Activated CD8-positive, alpha-beta T cell treated with anti-CD3 and anti-CD28 coated beads for 36 hours (primary cell): ENCODE measurements around the gene AATK. TPM values are rescaled to one million over a fixed set of nuclear protein-coding genes. Genes with fewer than 3 reads are reported as not detected.

Experiments used
- ATAC-seq: fragments of 200-7000 bp; cut with Tn5 transposase; one replicate; pipeline ENCODE4 v1.10.0; 2021; ENCODE audit warnings: mild to moderate bottlenecking, moderate library complexity
- CTCF ChIA-PET: fragments of 350-600 bp; sonication (Branson Sonifier 250); formaldehyde crosslinking; loops from one replicate; lab custom pipeline; 2021; ENCODE audit warnings: antibody characterized with exemption; lab: Charles Lee
- POLR2A ChIA-PET: fragments of 350-600 bp; sonication (Branson Sonifier 250); formaldehyde crosslinking; loops from one replicate; lab custom pipeline; 2021; ENCODE audit warnings: antibody characterized with exemption; lab: Charles Lee
- DNase-seq: peaks from one replicate; pipeline ENCODE4 v3.0.0-alpha.2; 2020
- H3K27ac Mint-ChIP-seq: one replicate; pipeline ENCODE4 v1.8.0; 2021; ENCODE audit warnings: mild to moderate bottlenecking, mixed read lengths
- H3K27me3 Mint-ChIP-seq: one replicate; pipeline ENCODE4 v1.8.0; 2021; ENCODE audit warnings: mixed read lengths
- H3K36me3 Mint-ChIP-seq: one replicate; pipeline ENCODE4 v1.8.0; 2021; ENCODE audit warnings: low read depth, mixed read lengths
- H3K4me1 Mint-ChIP-seq: one replicate; pipeline ENCODE4 v1.8.0; 2021; ENCODE audit warnings: low read depth, mixed read lengths
- H3K4me3 Mint-ChIP-seq: one replicate; pipeline ENCODE4 v1.8.0; 2021; ENCODE audit warnings: mild to moderate bottlenecking, moderate library complexity, mixed read lengths
- H3K9me3 Mint-ChIP-seq: one replicate; pipeline ENCODE4 v1.8.0; 2021; ENCODE audit warnings: mixed read lengths
- CTCF ChIP-seq: fragments of 200-600 bp; IDR thresholded peaks from one replicate; pipeline ENCODE4 v1.8.0; 2022; ENCODE audit warnings: antibody characterized with exemption, mild to moderate bottlenecking
- intact Hi-C: fragments of 100-400 bp; cut with micrococcal nuclease; formaldehyde crosslinking; loops from one replicate; pipeline ENCODE4 v1.10.0; 2022
- total RNA-seq, 2 experiments: library from RNA; stranded (reverse); gene quantifications; one replicate each; pipeline ENCODE4 v1.2.3, GENCODE V29; 2021

Gene AATK
- total RNA-seq, 2 experiments from 2014 or later, result 0.63 to 0.98 TPM

DNA sequence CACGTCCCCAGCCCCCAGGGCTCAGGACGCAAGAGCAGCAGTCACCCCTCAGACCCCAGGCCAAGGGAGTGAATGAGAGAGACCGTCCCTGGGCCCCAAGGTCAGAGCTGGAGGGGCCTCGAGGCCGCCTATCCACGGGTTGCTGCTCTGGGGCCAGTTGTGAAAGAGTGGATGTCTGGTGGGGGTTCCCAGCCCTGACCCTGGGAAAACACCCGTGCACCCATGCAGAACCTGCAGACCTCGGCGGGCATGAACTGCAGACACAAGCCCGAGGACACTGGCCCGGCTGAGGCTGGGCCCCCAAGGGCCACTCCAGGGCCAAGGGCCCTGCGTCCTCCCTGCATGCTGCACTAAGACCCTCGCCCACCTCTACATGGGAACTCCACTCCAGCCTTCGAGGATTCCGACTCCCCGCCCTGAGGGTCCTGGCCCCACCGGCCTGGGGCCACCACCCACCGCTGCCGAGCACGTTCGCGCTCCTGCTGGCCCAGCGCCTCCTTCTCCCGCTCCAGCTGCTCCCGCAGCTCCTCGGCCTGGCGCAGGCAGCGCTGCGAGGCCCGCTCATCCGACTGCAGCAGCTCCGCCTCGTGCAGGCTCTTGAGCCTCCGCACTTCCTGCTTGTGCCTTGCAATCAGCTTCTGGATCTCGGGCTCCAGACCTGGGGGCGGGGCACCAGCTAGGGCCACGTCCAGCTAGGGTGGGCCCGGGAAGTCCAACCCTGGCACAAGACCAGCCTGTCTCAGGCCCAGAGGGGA lies 27.6 kb upstream of the AATK start:
- no peak overlapping the region for H3K27ac Mint-ChIP-seq
- H3K36me3 Mint-ChIP-seq, result no peaks in the 10 kb centered on the region
- intact Hi-C loops, result no loop called here
- ChIA-PET POLR2A (no interaction called here), CTCF (no interaction called here)
- no peak for ATAC-seq
- TF ChIP-seq CTCF, result no peak
- H3K9me3 Mint-ChIP-seq, result no peaks in the 10 kb centered on the region
- H3K4me3 Mint-ChIP-seq, result no peak overlapping the region
- no peaks in the 10 kb centered on the region for H3K27me3 Mint-ChIP-seq
- no peaks in the 10 kb centered on the region for H3K4me1 Mint-ChIP-seq
- no peak for DNase-seq

- no peak overlapping the region for H3K4me3 Mint-ChIP-seq
- no peaks in the 10 kb centered on the region for H3K36me3 Mint-ChIP-seq
- ATAC-seq (no peak), DNase-seq (no peak)
- POLR2A ChIA-PET, result no interaction called here
- TF ChIP-seq CTCF, result no peak
- H3K27me3 Mint-ChIP-seq, result no peaks in the 10 kb centered on the region
- H3K9me3 Mint-ChIP-seq, result no peaks in the 10 kb centered on the region
- no peak overlapping the region for H3K27ac Mint-ChIP-seq
- CTCF ChIA-PET, result no interaction called here
- H3K4me1 Mint-ChIP-seq, result no peaks in the 10 kb centered on the region
- intact Hi-C loops, result no loop called here
Observed at GRCh38 chr17:81193051-81193410, 27.0 kb upstream of the AATK start.

DNA sequence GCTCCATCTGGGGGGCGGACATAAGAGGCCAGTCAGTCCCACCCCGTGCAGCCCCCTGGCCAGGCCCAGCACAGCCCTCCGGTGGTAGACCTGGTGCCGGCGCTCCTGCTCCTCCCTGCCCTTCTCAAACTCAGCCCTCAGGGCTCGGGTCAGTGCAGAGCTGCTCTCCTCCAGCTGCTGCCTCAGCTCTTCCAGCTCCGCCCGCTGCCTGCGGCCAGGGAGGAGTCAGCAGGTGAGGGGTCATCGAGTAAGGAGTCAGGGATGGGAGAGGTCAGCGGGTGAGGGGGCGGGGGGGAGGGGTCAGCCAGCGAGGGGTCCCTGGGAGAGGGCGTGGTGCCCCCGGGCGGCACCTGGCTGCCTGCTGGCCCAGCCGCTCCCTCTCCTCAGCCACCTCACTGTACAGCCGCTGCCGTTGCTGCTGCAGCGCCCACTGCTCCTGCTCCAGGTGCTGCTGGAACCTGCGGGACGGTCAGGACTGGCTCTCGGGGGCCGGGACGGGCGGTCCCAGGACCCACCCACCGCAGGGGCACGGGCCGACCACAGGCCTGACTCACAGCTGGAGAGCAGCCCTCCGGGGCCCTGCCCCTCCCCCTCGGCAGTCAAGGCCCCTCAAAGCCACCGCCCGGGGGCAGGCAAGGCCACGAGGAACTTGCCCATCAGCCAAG lies 26.5 kb upstream of the AATK start:
- ATAC-seq, result no peak
- Mint-ChIP-seq H3K4me1 (no peaks in the 10 kb centered on the region), H3K36me3 (no peaks in the 10 kb centered on the region), H3K27ac (no peak overlapping the region), H3K27me3 (no peaks in the 10 kb centered on the region), H3K9me3 (no peaks in the 10 kb centered on the region), H3K4me3 (no peak overlapping the region)
- ChIA-PET POLR2A (no interaction called here), CTCF (no interaction called here)
- no peak for DNase-seq
- TF ChIP-seq CTCF, result no peak
- intact Hi-C loops, result no loop called here

DNA sequence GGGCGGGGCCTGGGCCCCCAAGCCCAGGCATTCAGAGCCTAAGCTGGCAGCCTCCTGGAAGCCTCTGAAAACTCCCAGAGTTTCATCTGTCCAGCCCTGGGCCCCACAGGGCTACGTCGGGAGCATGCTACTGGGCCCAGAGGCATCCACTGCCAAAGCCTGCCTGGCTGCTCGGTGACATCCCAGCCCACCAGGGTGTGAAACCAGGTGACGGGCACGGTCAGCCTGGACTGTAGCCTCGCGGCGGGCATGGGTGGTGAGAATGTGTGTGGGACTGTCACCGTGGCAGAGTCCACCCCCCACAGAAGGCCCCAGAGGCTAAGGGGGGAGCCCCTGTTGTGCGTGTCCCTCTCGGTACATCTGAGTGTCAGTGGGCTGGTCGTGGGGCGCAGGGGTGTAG lies 25.6 kb upstream of the AATK start:
- no peak overlapping the region for H3K27ac Mint-ChIP-seq
- no peaks in the 10 kb centered on the region for H3K9me3 Mint-ChIP-seq
- intact Hi-C loops, result no loop called here
- H3K4me1 Mint-ChIP-seq, result no peaks in the 10 kb centered on the region
- no peaks in the 10 kb centered on the region for H3K27me3 Mint-ChIP-seq
- ATAC-seq (no peak), DNase-seq (no peak)
- no peaks in the 10 kb centered on the region for H3K36me3 Mint-ChIP-seq
- ChIA-PET POLR2A (no interaction called here), CTCF (no interaction called here)
- no peak overlapping the region for H3K4me3 Mint-ChIP-seq
- TF ChIP-seq CTCF, result no peak

- POLR2A ChIA-PET, result interaction anchor here (1.3 kb wide), 1 partner anchor 10 kb away, joined by 4 read pairs; no protein-coding TSS in a partner anchor
- DNase-seq (no peak), ATAC-seq (no peak)
- CTCF ChIA-PET, result no interaction called here
- H3K27ac Mint-ChIP-seq, result no peak overlapping the region
- no peaks in the 10 kb centered on the region for H3K4me1 Mint-ChIP-seq
- no peak overlapping the region for H3K4me3 Mint-ChIP-seq
- intact Hi-C loops, result no loop called here
- no peaks in the 10 kb centered on the region for H3K9me3 Mint-ChIP-seq
- H3K36me3 Mint-ChIP-seq, result no peaks in the 10 kb centered on the region
- no peak for TF ChIP-seq CTCF
- no peaks in the 10 kb centered on the region for H3K27me3 Mint-ChIP-seq
Observed at GRCh38 chr17:81191116-81191515, 25.1 kb upstream of the AATK start.
